LNCAP (cell line): ENCODE results near the gene KIF26A.

ENCODE experiments used
- TF ChIP-seq, protein P1 (sequence below): fragments of 450-650 bp; IDR thresholded peaks from 2 replicates; pipeline ENCODE4 v1.5.1; 2017; ENCODE audit warnings: mild to moderate bottlenecking

The KIF26A gene

DNA sequence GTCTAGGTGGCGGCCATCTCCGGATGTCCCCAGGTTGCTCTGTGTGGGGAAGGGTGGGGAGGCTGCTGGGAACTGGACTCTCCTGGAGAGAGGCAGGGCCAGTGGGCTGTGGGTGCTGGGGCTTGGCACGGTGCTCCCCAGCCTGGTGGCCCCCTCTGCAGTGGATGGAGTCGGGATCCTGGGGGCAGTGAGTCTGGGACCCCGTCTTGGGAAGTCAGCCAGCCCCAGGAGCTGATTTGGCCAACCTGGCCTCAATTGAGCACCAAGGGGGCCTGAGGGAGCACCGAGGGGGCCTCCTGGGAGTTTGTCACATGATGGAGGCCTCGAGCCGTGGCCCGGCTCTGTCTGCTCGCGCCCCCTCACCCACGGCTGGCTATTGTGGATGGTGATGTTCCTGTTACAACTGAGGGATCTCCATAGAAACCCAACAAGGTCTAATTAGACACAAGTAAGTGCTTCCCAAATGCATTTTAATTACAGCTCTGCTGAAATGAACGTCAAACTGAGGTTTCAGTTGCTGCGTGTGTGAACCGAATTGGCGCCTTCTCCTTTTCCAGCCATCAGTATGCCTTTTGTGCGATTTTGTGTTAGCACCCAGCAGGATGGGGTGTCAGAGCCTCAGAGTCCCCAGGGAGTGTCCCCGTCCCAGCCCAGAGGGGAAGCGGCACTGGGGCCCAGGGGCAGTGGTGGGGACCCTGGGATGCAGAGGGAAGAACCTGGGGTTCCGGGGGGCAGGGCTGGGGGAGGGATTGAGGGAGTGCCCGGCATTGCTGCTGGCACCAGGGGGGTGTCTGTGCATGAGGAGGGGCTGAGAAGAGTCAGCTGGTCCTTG lies 71.8 kb downstream of the KIF26A start:
- TF ChIP-seq, protein P1, sequence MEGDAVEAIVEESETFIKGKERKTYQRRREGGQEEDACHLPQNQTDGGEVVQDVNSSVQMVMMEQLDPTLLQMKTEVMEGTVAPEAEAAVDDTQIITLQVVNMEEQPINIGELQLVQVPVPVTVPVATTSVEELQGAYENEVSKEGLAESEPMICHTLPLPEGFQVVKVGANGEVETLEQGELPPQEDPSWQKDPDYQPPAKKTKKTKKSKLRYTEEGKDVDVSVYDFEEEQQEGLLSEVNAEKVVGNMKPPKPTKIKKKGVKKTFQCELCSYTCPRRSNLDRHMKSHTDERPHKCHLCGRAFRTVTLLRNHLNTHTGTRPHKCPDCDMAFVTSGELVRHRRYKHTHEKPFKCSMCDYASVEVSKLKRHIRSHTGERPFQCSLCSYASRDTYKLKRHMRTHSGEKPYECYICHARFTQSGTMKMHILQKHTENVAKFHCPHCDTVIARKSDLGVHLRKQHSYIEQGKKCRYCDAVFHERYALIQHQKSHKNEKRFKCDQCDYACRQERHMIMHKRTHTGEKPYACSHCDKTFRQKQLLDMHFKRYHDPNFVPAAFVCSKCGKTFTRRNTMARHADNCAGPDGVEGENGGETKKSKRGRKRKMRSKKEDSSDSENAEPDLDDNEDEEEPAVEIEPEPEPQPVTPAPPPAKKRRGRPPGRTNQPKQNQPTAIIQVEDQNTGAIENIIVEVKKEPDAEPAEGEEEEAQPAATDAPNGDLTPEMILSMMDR, result no peak

DNA sequence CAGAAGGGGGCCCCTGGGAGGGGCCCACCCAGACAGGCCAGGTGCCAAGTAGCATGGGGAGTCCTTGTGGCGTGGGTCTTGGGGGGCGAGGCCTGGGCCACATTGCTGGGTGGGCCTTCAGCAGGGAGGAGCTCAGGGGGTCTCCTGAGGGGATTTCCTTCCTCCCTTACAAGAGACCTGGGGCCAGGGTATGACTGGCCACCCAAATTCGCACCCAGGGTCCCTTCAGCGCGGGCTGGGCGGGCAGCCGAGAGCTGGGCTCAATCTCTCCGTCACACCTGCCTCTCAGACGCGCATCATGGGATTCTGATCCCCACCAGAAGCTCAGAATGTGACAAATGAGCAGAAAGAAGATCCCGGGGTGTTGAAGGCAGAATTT lies 72.4 kb downstream of the KIF26A start:
- TF ChIP-seq, protein P1, result no peak

DNA sequence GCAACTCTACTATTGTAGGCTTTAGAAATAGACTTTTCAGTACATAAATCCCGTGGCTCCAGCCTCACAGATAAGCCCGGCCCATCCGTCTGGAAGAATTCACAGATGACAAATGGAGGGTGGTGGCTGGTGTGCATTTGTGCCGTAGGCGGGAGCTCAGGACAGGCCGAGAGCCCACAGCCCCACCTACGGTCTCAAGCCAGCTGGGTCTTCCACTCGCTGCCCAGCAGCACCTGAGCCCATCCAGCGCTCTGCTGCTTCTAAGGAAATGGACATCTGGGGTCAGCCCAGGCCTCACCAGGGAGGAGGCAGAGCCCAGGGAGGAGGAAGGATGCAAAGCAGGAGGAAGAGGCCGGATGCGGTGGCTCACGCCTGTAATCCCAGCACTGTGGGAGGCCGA lies 72.8 kb downstream of the KIF26A start:
- TF ChIP-seq, protein P1, result no peak

DNA sequence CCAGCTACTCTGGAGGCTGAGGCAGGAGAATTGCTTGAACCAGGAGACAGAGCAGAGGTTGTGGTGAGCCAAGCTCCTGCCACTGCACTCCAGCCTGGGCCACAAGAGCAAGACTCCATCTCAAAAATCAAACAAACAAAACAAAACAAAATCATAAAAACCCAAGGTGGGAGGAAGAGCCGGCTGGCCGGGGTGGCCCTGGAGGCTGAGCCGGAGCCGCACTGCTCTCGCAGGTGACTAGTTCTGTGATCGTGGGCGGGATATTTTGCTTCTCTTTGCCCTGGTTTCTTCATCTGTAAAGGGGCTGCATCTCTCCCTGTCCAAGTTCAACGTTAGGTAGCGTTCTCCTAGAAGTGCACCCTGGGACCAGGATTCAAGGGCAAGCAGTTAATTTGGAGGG lies 73.4 kb downstream of the KIF26A start:
- TF ChIP-seq, protein P1, result no peak

DNA sequence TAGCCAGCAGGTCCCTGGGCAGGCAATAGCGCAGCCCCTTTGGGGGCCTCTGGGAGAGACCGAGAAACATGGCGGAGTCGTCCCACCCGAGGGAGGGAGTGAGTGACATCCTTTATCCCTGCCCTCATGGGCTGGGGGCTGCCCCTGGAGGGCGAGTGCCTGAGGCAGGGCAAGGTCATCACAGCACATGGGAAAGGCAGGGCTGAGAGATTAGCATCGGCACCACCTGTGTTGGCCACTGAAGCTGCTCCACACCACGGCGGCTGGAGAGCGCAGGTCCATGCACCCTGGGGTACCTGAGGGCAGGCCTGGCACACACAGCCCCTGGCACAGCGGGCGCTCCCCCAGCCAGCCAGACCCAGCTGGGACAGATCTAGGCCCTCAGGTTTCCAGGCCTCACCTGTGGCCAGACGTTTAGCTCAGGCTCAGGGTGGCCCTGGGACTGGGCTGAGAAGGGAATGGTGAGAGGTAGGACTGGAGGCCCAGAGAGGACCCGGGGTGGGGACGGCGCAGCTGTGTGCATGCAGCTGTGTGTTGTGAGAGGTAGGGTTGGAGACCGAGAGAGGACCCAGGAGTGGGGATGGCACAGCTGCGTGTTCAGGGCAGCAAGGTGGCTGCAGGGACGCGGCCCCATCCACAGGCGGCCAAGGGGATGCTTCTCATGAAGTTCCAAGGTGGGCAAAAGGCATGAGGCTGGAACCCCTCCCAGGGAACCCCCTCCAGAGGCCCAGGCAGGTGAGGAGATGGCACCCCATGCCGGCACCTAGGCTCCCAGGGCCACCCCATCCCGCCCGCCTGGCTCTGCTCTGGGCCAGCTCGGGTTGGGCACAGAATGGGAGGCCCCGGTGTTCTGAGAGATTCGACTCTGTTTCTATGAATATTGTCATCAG lies 74.1 kb downstream of the KIF26A start:
- TF ChIP-seq, protein P1, result no peak

DNA sequence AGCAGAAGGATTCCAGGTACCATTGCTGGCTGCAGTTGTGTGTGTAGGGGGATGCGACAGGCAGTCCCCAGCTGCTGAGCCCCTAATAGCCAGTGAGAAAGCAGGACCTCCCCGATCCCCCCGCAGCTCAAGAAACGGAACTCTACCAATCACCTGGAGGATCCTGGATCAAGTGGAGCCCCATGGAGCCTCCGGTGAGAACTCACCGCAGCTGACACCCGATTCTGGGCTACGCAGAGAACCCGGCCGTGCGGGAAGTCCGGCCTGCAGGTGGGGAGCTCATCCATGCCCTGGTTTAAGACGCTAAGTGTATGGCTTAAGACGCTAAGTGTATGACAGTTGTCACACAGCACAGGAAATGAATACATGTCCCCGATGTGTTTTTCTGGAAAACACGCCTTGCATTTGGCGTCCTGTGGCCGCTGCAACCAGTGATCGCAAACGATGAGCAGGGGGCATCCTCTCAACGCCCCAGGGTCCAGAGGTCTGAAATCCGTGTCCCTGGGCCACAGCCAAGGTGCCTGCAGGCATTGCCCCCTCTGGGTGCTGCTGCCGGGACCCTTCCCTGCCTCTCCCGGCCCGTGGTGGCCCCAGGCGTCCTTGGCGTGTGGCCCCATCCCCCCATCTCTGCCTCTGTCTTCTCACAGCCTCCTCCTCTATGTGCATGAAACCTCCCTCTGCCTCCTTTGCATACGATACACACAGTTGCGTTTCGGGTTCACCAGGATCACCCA lies 75.1 kb downstream of the KIF26A start:
- TF ChIP-seq, protein P1, result no peak
